ENCODE data around the gene ADARB2.

ADARB2 gene

DNA sequence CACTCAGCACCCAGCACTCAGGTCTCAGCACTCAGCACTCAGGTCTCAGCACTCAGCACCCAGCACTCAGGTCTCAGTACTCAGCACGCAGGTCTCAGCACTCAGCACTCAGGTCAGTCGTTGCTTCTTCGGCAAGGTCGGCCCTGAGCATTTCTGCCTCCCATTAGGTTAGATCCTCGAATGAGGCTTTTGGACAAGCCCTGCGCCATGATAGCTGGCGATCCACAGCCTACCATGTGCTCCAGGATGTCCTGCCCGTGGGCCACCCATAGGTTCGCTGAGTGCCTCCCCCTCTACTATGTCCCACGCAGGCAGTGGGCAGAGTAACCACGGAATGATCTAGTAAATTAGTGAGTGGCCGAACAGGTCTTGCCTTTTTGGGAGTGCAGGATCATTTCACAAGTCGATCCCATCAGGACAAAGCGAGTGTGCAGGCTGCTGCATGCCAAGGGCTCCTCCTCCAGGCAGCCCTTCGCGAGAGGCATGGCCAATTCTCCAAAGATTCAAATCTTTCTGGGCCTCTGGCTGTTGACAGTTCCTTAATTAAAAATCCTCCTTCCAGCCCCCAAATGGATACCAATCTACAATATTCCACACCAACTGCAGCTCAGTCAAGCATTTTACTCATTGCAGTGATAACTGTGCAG lies 206.3 kb downstream of the ADARB2 start:
- Histone ChIP-seq H3K27me3 (no peaks in the 10 kb centered on the region), H3K4me1 (ENCODE audit: control insufficient read depth in 1 of 2, insufficient read depth in 1 of 2, low read depth in 1 of 2, low read length in 1 of 2) (no peaks in the 10 kb centered on the region), H3K36me3 (no peaks in the 10 kb centered on the region), H3K9me3 (no peaks in the 10 kb centered on the region), H3K4me3 (ENCODE audit: low read depth in 1 of 2, low read length in 1 of 2) (no peak overlapping the region), H3K27ac (no peak overlapping the region)
- TF ChIP-seq CTCF (IDR thresholded peaks at IDR 0.05): no peak

DNA sequence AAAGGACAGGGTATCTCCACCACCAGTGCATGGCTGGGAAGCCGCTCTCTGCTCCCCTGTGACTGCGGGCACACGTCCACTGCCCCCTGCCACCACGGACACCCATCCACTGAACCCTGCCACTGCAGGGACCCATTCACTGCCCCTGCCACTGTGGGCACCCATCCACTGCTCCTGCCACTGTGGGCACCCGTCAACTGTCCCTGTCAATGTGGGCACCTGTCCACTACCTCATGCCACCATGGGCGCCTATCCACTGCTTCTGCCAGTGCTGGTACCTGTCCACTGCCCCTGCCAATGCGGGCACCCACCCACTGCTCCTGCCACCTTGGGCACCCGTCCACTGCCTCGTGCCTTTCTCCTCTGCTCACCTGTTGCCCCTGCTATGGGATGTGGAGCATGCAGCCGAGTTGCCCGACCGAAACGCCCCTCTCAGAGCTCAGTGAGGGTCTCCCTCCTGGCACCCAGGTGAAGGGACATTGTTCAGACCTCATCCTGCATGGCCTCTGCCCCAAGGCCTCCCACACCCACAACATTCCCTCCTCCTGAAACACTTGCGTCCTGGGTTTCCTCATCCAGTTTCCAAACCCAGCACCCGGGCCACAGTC lies 207.4 kb downstream of the ADARB2 start:
- no peak overlapping the region for H3K4me3 ChIP-seq (ENCODE audit: low read depth in 1 of 2, low read length in 1 of 2)
- H3K27me3 ChIP-seq: no peaks in the 10 kb centered on the region
- TF ChIP-seq CTCF (IDR thresholded peaks at IDR 0.05): no peak
- no peaks in the 10 kb centered on the region for H3K36me3 ChIP-seq
- H3K9me3 ChIP-seq: no peaks in the 10 kb centered on the region
- no peaks in the 10 kb centered on the region for H3K4me1 ChIP-seq (ENCODE audit: control insufficient read depth in 1 of 2, insufficient read depth in 1 of 2, low read depth in 1 of 2, low read length in 1 of 2)
- H3K27ac ChIP-seq: no peak overlapping the region

DNA sequence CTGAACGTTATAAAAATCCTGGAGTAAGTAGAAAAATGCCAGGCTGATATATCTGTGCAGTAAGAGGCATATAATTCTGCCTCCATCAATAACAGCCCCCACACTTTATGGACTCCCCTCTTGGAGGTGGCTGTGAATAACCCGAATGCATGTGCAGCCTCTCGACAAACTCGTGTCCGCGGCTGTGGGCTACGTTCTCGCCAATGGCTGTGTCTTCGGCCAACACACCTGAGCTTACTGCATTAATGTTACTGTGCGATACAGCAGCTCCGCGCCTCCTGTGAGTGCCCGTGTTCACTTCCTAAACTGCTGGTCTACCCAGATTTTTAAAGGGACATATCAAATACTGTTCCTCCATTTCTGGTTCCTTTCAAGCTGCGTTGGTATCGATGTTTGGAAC lies 209.4 kb downstream of the ADARB2 start:
- Histone ChIP-seq H3K4me1 (ENCODE audit: control insufficient read depth in 1 of 2, insufficient read depth in 1 of 2, low read depth in 1 of 2, low read length in 1 of 2) (no peaks in the 10 kb centered on the region), H3K4me3 (ENCODE audit: low read depth in 1 of 2, low read length in 1 of 2) (no peak overlapping the region), H3K27me3 (no peaks in the 10 kb centered on the region), H3K36me3 (no peaks in the 10 kb centered on the region), H3K27ac (no peak overlapping the region), H3K9me3 (no peaks in the 10 kb centered on the region)
- no peak for TF ChIP-seq CTCF (IDR thresholded peaks at IDR 0.05)

GRCh38 chr10:1526436-1527055 lies 210.8 kb downstream of the ADARB2 start:
- Histone ChIP-seq H3K4me3 (ENCODE audit: low read depth in 1 of 2, low read length in 1 of 2) (no peak overlapping the region), H3K9me3 (no peaks in the 10 kb centered on the region)
- no peak for TF ChIP-seq CTCF (IDR thresholded peaks at IDR 0.05)

DNA sequence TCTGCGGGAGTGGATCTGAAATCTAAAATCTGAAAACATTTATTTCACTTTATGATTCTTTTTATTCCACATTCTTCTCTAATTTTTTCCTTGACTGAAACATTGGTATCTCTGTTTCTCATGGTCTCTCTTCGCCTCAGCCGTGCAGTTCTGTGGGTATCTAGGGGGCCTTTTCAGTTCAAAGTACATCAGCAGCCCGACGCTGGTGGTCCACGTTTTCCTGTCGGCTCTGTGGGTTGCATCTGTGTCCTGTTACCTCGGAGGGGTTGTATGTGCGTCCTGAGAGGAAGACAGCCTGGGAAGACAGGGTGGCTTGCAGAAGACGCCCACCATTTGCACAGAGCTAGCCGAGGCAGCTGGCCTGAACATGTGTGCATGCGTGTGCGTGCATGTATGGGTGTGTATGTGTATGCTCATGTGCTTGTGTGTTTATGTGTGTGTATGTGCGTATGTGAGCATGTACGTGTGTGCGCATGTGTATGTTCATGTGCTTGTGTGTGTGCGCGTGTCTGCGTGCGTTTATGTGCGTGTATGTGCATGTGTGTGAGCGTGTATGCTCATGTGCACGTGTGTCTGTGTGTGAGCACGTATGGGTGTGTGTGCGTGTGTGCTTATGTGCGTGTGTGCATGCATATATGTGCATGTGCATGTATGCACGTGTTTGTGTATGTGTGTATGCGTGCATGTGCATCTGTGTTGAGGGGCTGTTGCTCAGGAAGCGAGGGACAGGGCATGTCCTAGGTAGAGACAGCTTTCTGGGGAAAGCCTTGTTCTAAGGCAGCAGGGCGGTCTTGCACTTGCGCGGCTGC lies 211.8 kb downstream of the ADARB2 start:
- Histone ChIP-seq H3K4me1 (ENCODE audit: control insufficient read depth in 1 of 2, insufficient read depth in 1 of 2, low read depth in 1 of 2, low read length in 1 of 2) (no peaks in the 10 kb centered on the region), H3K27me3 (no peaks in the 10 kb centered on the region), H3K9me3 (no peaks in the 10 kb centered on the region), H3K27ac (no peak overlapping the region), H3K36me3 (no peaks in the 10 kb centered on the region), H3K4me3 (ENCODE audit: low read depth in 1 of 2, low read length in 1 of 2) (no peak overlapping the region)
- TF ChIP-seq CTCF (IDR thresholded peaks at IDR 0.05): no peak

More at GRCh38 chr10:1526436-1527055, 210.8 kb downstream of the ADARB2 start:
- H3K36me3 ChIP-seq: no peaks in the 10 kb centered on the region
- H3K4me1 ChIP-seq (ENCODE audit: control insufficient read depth in 1 of 2, insufficient read depth in 1 of 2, low read depth in 1 of 2, low read length in 1 of 2): no peaks in the 10 kb centered on the region
- no peaks in the 10 kb centered on the region for H3K27me3 ChIP-seq
- no peak overlapping the region for H3K27ac ChIP-seq
